Nephron (organoid): ENCODE results near the gene SLC6A13.

Experiments
- H3K27ac Mint-ChIP-seq, 3 experiments: 2 replicates each; pipeline ENCODE4 v1.8.0; 2020; ENCODE audit warnings: mixed read lengths in 3 of 3, mild to moderate bottlenecking in 2 of 3, moderate library complexity in 1 of 3
- H3K27me3 Mint-ChIP-seq: 2 replicates; pipeline ENCODE4 v1.8.0; 2021; ENCODE audit warnings: low read depth, mild to moderate bottlenecking, moderate library complexity, mixed read lengths
- H3K36me3 Mint-ChIP-seq: 2 replicates; pipeline ENCODE4 v1.8.0; 2020; ENCODE audit warnings: low read depth, mixed read lengths
- H3K4me1 Mint-ChIP-seq: 2 replicates; pipeline ENCODE4 v1.8.0; 2020; ENCODE audit warnings: mixed read lengths
- H3K4me3 Mint-ChIP-seq, 3 experiments: 2 replicates each; pipeline ENCODE4 v1.8.0; 2020; ENCODE audit warnings: mild to moderate bottlenecking in 3 of 3, mixed read lengths in 3 of 3, moderate library complexity in 2 of 3
- H3K9me3 Mint-ChIP-seq: 2 replicates; pipeline ENCODE4 v1.8.0; 2020; ENCODE audit warnings: mixed read lengths
- TF ChIP-seq, protein P1 (sequence below), 3 experiments: fragments of 200-600 bp; sonication (generic); IDR thresholded peaks; one replicate each; pipeline ENCODE4 v1.5.0; 2021; ENCODE audit warnings: antibody characterized with exemption in 3 of 3; ENCODE audit not compliant: unreplicated experiment in 3 of 3

The SLC6A13 gene

DNA sequence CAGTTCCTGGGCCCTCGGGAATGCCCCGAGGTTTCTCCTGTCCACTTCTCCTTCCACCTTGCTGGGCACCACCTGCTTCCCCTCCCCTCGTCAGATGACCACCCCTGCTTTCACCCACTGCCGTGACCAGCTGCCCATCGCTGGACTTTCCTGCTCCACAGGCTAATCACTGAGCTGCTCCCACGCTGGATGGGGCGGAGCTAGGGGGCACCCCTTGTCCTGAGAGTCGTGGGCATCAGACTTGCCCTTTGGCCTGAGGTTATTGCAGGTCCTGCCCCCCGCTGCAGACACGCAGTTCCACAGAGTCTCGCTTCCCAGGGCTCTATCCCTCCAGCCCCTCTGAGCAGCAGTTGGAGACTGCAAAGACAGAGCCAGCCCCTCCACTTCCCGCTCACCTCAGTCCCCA, 49.1 kb downstream of the SLC6A13 start:
- Mint-ChIP-seq H3K4me1 (peaks cover 44% of the 10 kb centered on the region), H3K36me3 (no peaks in the 10 kb centered on the region), H3K4me3 (peak overlapping the region in 1 of 3 experiments; percentile 44), H3K27me3 (peaks cover 45% of the 10 kb centered on the region), H3K27ac (peak overlapping the region; percentile 85 to 94 (median 91)), H3K9me3 (no peaks in the 10 kb centered on the region)
- TF ChIP-seq, protein P1, sequence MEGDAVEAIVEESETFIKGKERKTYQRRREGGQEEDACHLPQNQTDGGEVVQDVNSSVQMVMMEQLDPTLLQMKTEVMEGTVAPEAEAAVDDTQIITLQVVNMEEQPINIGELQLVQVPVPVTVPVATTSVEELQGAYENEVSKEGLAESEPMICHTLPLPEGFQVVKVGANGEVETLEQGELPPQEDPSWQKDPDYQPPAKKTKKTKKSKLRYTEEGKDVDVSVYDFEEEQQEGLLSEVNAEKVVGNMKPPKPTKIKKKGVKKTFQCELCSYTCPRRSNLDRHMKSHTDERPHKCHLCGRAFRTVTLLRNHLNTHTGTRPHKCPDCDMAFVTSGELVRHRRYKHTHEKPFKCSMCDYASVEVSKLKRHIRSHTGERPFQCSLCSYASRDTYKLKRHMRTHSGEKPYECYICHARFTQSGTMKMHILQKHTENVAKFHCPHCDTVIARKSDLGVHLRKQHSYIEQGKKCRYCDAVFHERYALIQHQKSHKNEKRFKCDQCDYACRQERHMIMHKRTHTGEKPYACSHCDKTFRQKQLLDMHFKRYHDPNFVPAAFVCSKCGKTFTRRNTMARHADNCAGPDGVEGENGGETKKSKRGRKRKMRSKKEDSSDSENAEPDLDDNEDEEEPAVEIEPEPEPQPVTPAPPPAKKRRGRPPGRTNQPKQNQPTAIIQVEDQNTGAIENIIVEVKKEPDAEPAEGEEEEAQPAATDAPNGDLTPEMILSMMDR (IDR thresholded peaks at IDR 0.05; ENCODE audit: unreplicated experiment in 3 of 3) = no peak

DNA sequence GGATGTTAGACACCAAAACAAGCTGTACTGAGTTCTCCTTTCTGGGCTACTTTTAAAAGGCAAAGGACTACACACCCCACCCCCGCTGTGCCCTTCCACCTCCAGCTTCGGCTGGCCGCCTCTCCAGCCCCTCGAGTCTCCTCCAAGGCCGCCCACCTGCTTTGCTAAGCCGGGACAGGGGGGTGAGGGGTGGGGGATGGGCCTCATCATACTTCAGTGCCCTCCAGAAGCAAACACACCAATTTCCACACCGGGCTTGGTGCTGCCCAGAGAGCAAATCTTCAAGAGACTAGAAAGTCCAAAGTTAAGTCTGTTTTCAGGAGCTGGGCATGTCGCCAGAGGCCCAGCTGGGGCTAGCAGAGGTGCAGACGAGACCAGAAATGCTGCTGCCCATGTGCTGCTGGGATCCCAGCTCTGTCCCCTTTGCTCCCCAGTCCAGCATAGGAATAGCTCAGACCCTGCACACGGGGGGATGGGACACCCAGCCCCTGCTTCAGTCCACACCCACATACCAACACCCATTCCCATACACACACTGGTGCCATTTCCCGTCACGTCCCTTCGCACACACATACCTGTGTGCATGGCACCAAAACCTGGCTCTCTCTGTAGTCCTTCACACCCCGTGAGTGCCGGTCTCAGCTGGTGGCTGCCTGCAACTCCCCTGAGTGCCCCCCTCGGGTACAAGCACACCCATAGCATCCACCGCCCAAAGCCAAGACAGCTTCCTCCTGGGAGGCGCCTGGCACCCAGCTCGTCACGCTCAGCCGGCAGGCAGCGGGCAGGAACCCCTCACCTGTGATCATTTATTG, 49.7 kb downstream of the SLC6A13 start:
- Mint-ChIP-seq H3K27ac (peak overlapping the region; percentile 85 to 94 (median 91)), H3K27me3 (peaks cover 44% of the 10 kb centered on the region), H3K9me3 (no peaks in the 10 kb centered on the region), H3K36me3 (no peaks in the 10 kb centered on the region), H3K4me3 (peak overlapping the region in 2 of 3 experiments; percentile 35 to 44), H3K4me1 (peaks cover 39% of the 10 kb centered on the region)
- TF ChIP-seq, protein P1 (IDR thresholded peaks at IDR 0.05; ENCODE audit: unreplicated experiment in 3 of 3) = no peak

DNA sequence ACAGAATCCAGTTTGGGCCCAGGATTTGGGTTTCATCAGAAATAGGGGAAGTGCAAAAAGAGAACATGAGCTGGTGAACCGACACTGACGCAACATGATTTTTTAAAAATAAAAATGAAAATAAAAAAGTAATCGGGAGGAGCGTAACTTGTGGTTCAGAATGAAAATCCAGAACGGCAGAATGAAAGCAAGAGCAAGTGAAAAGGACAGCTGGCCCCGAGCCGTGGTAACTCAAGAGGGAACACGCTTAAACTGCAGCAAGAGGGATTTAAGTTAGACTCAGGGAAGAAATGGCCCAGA, 50.3 kb downstream of the SLC6A13 start:
- H3K4me3 Mint-ChIP-seq = peak overlapping the region in 1 of 3 experiments; percentile 10
- H3K4me1 Mint-ChIP-seq = peaks cover 38% of the 10 kb centered on the region
- H3K27ac Mint-ChIP-seq = peak overlapping the region; percentile 85 to 94 (median 91)
- peaks cover 41% of the 10 kb centered on the region for H3K27me3 Mint-ChIP-seq
- H3K36me3 Mint-ChIP-seq = no peaks in the 10 kb centered on the region
- no peaks in the 10 kb centered on the region for H3K9me3 Mint-ChIP-seq
- TF ChIP-seq, protein P1 (IDR thresholded peaks at IDR 0.05; ENCODE audit: unreplicated experiment in 3 of 3) = no peak

DNA sequence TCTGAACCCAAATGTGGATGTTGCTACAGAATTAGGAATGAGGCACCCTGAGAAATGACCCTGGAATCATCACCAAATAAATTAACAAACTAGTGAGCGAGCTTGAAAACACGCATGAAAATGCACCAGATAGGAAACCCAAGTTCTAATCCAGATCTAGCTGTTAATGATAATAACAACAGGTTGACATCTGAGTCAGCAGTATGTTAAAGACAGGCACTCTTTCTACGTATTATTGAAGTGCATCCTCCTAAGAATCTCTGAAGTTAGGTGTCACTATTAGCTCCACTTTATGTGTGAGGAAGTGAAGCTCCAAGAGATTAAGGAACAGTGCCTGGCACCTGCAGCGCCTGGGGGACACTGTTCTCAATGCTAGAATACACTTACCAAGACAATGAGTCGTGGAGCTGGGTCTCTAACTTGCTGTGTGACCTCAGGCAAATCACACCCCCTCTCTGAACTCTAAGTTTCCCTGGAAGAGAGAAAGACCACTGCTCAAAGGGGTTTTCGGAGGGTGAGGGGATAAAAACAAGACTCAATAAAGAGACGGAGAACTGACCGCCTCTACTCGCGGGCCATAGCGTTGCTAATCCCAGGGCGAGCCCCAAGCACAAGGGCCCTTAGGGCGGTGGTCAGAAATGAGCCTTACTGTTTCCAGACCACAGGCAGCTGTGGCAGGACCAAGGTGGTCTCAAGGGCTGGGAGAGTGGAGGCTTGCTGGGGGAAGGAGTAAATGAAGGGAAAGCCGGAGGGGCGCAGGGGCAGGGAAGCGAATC, 50.8 kb downstream of the SLC6A13 start:
- peak overlapping the region; percentile 82 to 91 (median 85) for H3K27ac Mint-ChIP-seq
- no peaks in the 10 kb centered on the region for H3K9me3 Mint-ChIP-seq
- peak overlapping the region in 1 of 3 experiments; percentile 10 for H3K4me3 Mint-ChIP-seq
- H3K36me3 Mint-ChIP-seq = no peaks in the 10 kb centered on the region
- TF ChIP-seq, protein P1 (IDR thresholded peaks at IDR 0.05; ENCODE audit: unreplicated experiment in 3 of 3) = no peak
- H3K27me3 Mint-ChIP-seq = peaks cover 36% of the 10 kb centered on the region
- peaks cover 38% of the 10 kb centered on the region for H3K4me1 Mint-ChIP-seq

DNA sequence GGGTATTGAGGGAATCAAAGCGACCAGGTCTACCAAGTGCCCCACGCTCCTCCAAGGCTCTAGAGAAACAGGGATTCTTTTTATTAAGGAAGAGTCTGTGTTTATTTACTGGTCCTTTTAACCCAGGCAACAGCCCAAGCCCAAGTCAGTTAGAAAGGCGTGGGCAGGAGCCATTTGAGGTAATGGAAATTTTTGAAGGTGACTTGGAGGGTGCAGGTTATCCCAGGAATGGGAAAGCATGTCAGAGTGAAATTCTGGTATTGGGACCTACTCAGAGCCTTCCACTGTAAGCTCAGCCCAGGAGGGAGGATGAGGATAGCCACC, 51.5 kb downstream of the SLC6A13 start:
- TF ChIP-seq, protein P1 (IDR thresholded peaks at IDR 0.05; ENCODE audit: unreplicated experiment in 3 of 3) = no peak
- peak overlapping the region in 2 of 3 experiments; percentile 44 to 46 for H3K4me3 Mint-ChIP-seq
- no peaks in the 10 kb centered on the region for H3K9me3 Mint-ChIP-seq
- peak overlapping the region; percentile 73 to 91 (median 82) for H3K27ac Mint-ChIP-seq
- H3K4me1 Mint-ChIP-seq = peaks cover 38% of the 10 kb centered on the region
- H3K27me3 Mint-ChIP-seq = peaks cover 36% of the 10 kb centered on the region
- H3K36me3 Mint-ChIP-seq = no peaks in the 10 kb centered on the region
